A549 (cell line): ENCODE measurements around the gene EIF2B1.

Source experiments
- CHD2 ChIP-seq: fragments of 150-350 bp; IDR thresholded peaks from 2 replicates; pipeline ENCODE4 v1.6.1; 2014; ENCODE audit warnings: low read length; ENCODE audit not compliant: partially characterized antibody
- MAFK ChIP-seq: fragments of 450-650 bp; IDR thresholded peaks from 2 replicates; pipeline ENCODE4 v1.6.1; 2014; ENCODE audit not compliant: partially characterized antibody
- POLR2A ChIP-seq: IDR thresholded peaks from 2 replicates; pipeline ENCODE4 v1.6.1; 2012; ENCODE audit warnings: mild to moderate bottlenecking, low read length
- POLR2AphosphoS2 ChIP-seq: conservative IDR thresholded peaks from 2 replicates; pipeline ENCODE4 v1.6.1; 2012; ENCODE audit warnings: low read length, improper control_type of control experiment, inconsistent platforms

GRCh38 chr12:123601602-123602489, 31.6 kb downstream of the EIF2B1 start, which contains the start of gene DDX55:
- TF ChIP-seq POLR2A (peak; percentile 96), MAFK (no peak), CHD2 (no peak), POLR2AphosphoS2 (no peak)
